MCF 10A (cell line): ENCODE measurements around the gene ATAD5. TPM values are rescaled to one million over a fixed set of nuclear protein-coding genes. Genes with fewer than 3 reads are reported as not detected.

Experiments
- BruUV-seq: library from RNA; stranded (reverse); fragments of 400-500 nt; replicated peaks from 2 replicates; lab custom pipeline; 2021; lab: Mats Ljungman, UMichigan
- CTCF ChIA-PET: fragments of 300-600 bp; sonication (Branson Sonifier 250); formaldehyde crosslinking; extraction: SDS; loops from one replicate; lab custom pipeline; 2021; ENCODE audit warnings: antibody characterized with exemption, inconsistent platforms; lab: Yijun Ruan, JAX
- POLR2A ChIA-PET: fragments of 300-600, 350-650 bp; sonication (Branson Sonifier 250); formaldehyde crosslinking; extraction: SDS; loops from one replicate; lab custom pipeline; 2020; ENCODE audit warnings: antibody characterized with exemption, inconsistent platforms; lab: Yijun Ruan, JAX
- DNase-seq: peaks from one replicate; pipeline ENCODE4 v3.0.0-alpha.2; 2018; ENCODE audit not compliant: unreplicated experiment
- H3K27ac Mint-ChIP-seq: one replicate; pipeline ENCODE4 v1.8.0; 2022; ENCODE audit warnings: mild to moderate bottlenecking, low read depth, mixed read lengths; ENCODE audit not compliant: unreplicated experiment
- H3K27me3 Mint-ChIP-seq: one replicate; pipeline ENCODE4 v1.8.0; 2022; ENCODE audit warnings: mixed read lengths; ENCODE audit not compliant: insufficient read depth, unreplicated experiment
- H3K36me3 Mint-ChIP-seq: one replicate; pipeline ENCODE4 v1.8.0; 2022; ENCODE audit warnings: mild to moderate bottlenecking, moderate library complexity, mixed read lengths; ENCODE audit not compliant: insufficient read depth, unreplicated experiment
- H3K4me1 Mint-ChIP-seq: one replicate; pipeline ENCODE4 v1.8.0; 2022; ENCODE audit warnings: mixed read lengths; ENCODE audit not compliant: insufficient read depth, unreplicated experiment
- H3K4me3 Mint-ChIP-seq: one replicate; pipeline ENCODE4 v1.8.0; 2022; ENCODE audit warnings: mild to moderate bottlenecking, moderate library complexity, mixed read lengths; ENCODE audit not compliant: unreplicated experiment
- H3K9me3 Mint-ChIP-seq: one replicate; pipeline ENCODE4 v1.8.0; 2022; ENCODE audit warnings: mixed read lengths; ENCODE audit not compliant: unreplicated experiment
- CTCF ChIP-seq: fragments of 200-600 bp; IDR thresholded peaks from one replicate; pipeline ENCODE4 v1.8.0; 2022; ENCODE audit warnings: antibody characterized with exemption, mild to moderate bottlenecking; ENCODE audit not compliant: unreplicated experiment
- intact Hi-C: fragments of 100-400 bp; cut with micrococcal nuclease; formaldehyde crosslinking; loops from 2 replicates; pipeline ENCODE4 v1.14.1; 2022
- total RNA-seq: library from RNA; stranded (reverse); gene quantifications from 2 replicates; pipeline ENCODE4 v1.2.3, GENCODE V29; 2022

The ATAD5 gene
- total RNA-seq, 1 experiment from 2014 or later = 3.6 TPM

- H3K4me3 Mint-ChIP-seq = no peak overlapping the region
- no peak overlapping the region for H3K27ac Mint-ChIP-seq
- DNase-seq = no peak
- ChIA-PET CTCF (no interaction called here), POLR2A (no interaction called here)
- no TSS peak for BruUV-seq
- H3K4me1 Mint-ChIP-seq = no peaks in the 10 kb centered on the region
- intact Hi-C loops = no loop called here
- H3K27me3 Mint-ChIP-seq = no peaks in the 10 kb centered on the region
- no peak for TF ChIP-seq CTCF
- no peaks in the 10 kb centered on the region for H3K36me3 Mint-ChIP-seq
- H3K9me3 Mint-ChIP-seq = no peaks in the 10 kb centered on the region
These were observed 82.2 kb downstream of the ATAD5 start for GRCh38 chr17:30913955-30914354.

GRCh38 chr17:30915833-30916611 is 84.3 kb downstream of the ATAD5 start:
- no peak overlapping the region for H3K4me3 Mint-ChIP-seq
- H3K4me1 Mint-ChIP-seq = no peaks in the 10 kb centered on the region
- POLR2A ChIA-PET = interaction anchor here (1.5 to 1.8 kb wide), 2 partner anchors 9 to 11 kb away, joined by 4 to 7 read pairs; partner anchors contain the start of gene TEFM

GRCh38 chr17:30917050-30917449 is 85.3 kb downstream of the ATAD5 start:
- no peaks in the 10 kb centered on the region for H3K36me3 Mint-ChIP-seq
- TF ChIP-seq CTCF = no peak
- CTCF ChIA-PET = interaction anchor here (0.7 kb wide), 1 partner anchor 1078 kb away, joined by 3 read pairs; no protein-coding TSS in a partner anchor
- no TSS peak for BruUV-seq
- no peaks in the 10 kb centered on the region for H3K4me1 Mint-ChIP-seq
- POLR2A ChIA-PET = interaction anchor here (1.3 kb wide), 1 partner anchor 10 kb away, joined by 7 read pairs; the partner anchor contains the start of gene TEFM
- intact Hi-C loops = no loop called here
- H3K9me3 Mint-ChIP-seq = no peaks in the 10 kb centered on the region
- H3K27me3 Mint-ChIP-seq = peaks cover 21% of the 10 kb centered on the region
- no peak overlapping the region for H3K4me3 Mint-ChIP-seq
- H3K27ac Mint-ChIP-seq = no peak overlapping the region
- DNase-seq = no peak

More at GRCh38 chr17:30915833-30916611, 84.3 kb downstream of the ATAD5 start:
- DNase-seq = no peak
- TF ChIP-seq CTCF = no peak
- CTCF ChIA-PET = interaction anchor here (0.6 kb wide), 1 partner anchor 79 kb away, joined by 3 read pairs; no protein-coding TSS in a partner anchor
- intact Hi-C loops = no loop called here
- H3K36me3 Mint-ChIP-seq = no peaks in the 10 kb centered on the region
- peaks cover 10% of the 10 kb centered on the region for H3K27me3 Mint-ChIP-seq
- H3K9me3 Mint-ChIP-seq = no peaks in the 10 kb centered on the region
- BruUV-seq = no TSS peak
- H3K27ac Mint-ChIP-seq = no peak overlapping the region

GRCh38 chr17:30920282-30920681 is 88.5 kb downstream of the ATAD5 start:
- intact Hi-C loops = no loop called here
- H3K36me3 Mint-ChIP-seq = no peaks in the 10 kb centered on the region
- no peak overlapping the region for H3K27ac Mint-ChIP-seq
- peaks cover 39% of the 10 kb centered on the region for H3K27me3 Mint-ChIP-seq
- no peaks in the 10 kb centered on the region for H3K4me1 Mint-ChIP-seq
- H3K9me3 Mint-ChIP-seq = no peaks in the 10 kb centered on the region
- no TSS peak for BruUV-seq
- no peak overlapping the region for H3K4me3 Mint-ChIP-seq
- ChIA-PET CTCF (no interaction called here), POLR2A (interaction anchor here (0.6 kb wide), 1 partner anchor 22 kb away, joined by 4 read pairs; no protein-coding TSS in a partner anchor)
- no peak for TF ChIP-seq CTCF
- DNase-seq = no peak
